ENCODE data around the gene FXR1.

FXR1 gene

DNA sequence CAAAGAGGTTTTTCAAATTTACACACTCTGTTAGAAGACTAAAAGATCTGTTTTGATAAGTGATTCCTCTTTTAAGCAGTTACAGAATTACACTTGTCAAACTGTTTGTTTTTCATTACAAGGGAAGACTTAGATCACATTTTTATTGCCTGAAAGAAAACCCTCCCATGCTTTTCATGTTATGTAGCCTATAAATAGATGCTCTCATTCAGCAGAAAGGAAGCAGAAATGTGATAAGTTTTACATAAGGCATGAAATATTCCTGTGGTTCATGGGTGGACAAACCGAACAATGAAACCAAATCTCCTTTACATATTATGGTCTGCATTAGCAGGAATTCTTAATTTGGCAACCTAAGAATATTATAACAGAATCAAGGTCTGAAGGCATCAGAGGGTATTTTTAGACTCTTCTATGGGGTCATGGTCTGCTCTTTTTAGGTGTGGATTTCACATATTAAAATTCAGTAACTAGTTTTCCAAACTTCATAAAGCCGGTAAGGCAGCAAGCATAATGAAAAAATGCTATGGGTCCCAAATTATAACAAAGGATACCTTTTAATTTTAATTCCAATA lies 37.3 kb upstream of the FXR1 start:
- Histone ChIP-seq H4K20me1 (ENCODE audit: control insufficient read depth, insufficient read depth, low read depth, low read length) (no peaks in the 10 kb centered on the region), H3K27me3 (ENCODE audit: control insufficient read depth, low read length) (no peaks in the 10 kb centered on the region; the same call in 1 of the 2 replicates), H3K9me2 (replicated peaks; ENCODE audit: control insufficient read depth, low read length) (no peaks in the 10 kb centered on the region), H3K9me3 (ENCODE audit: control insufficient read depth, insufficient read depth, low read length) (no peaks in the 10 kb centered on the region), H3K4me3 (ENCODE audit: low read length) (no peak overlapping the region), H3K27ac (ENCODE audit: low read depth, low read length) (no peak overlapping the region), H3K4me1 (ENCODE audit: control insufficient read depth, low read length) (no peaks in the 10 kb centered on the region), H3F3A (ENCODE audit: control insufficient read depth, insufficient read depth) (no peaks in the 10 kb centered on the region), H3K36me3 (ENCODE audit: control insufficient read depth, low read length) (no peaks in the 10 kb centered on the region), H3K79me2 (ENCODE audit: control insufficient read depth, low read length) (no peaks in the 10 kb centered on the region), H3K4me2 (ENCODE audit: low read length) (no peak overlapping the region)
- no peak for TF ChIP-seq EZH2phosphoT487 (IDR thresholded peaks at IDR 0.05; ENCODE audit: borderline replicate concordance, low read length)
- TF ChIP-seq, protein P1, sequence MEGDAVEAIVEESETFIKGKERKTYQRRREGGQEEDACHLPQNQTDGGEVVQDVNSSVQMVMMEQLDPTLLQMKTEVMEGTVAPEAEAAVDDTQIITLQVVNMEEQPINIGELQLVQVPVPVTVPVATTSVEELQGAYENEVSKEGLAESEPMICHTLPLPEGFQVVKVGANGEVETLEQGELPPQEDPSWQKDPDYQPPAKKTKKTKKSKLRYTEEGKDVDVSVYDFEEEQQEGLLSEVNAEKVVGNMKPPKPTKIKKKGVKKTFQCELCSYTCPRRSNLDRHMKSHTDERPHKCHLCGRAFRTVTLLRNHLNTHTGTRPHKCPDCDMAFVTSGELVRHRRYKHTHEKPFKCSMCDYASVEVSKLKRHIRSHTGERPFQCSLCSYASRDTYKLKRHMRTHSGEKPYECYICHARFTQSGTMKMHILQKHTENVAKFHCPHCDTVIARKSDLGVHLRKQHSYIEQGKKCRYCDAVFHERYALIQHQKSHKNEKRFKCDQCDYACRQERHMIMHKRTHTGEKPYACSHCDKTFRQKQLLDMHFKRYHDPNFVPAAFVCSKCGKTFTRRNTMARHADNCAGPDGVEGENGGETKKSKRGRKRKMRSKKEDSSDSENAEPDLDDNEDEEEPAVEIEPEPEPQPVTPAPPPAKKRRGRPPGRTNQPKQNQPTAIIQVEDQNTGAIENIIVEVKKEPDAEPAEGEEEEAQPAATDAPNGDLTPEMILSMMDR (IDR thresholded peaks at IDR 0.05; ENCODE audit: low read depth, low read length, poor library complexity, severe bottlenecking) = no peak

DNA sequence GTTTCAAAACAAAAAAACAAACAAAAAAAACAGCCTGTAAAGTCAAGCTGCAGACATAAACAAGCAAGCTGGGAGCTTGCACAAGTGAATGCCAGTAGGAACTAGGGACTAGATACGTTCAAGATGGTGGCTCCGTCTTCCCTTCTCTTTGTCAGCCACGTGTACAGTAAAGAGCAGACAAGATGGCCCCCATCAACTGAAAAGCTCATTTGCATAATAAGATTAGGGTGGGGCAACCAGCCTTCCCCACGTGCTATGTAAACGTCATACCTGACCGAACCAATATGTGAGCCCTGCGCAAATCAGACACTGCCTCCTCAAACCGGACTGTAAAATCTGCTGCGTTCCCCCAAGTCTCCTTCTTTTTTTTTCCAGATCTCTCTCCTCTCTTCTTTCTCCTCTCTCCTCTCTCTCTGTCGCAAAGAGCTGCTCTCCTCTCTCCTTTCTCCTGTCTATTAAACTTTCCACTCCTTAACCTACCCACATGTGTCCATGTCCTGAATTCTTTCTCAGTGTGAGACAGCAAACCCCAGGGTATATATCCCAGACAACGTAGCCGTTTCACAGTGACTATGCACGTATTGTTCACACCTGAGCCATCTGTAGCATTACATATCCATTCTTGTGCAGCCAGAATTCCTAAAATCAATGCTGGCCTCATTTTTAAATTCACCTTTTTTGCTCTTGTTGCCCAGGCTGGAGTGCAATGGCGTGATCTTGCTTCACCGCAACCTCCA lies 31.2 kb upstream of the FXR1 start:
- no peak for TF ChIP-seq EZH2phosphoT487 (IDR thresholded peaks at IDR 0.05; ENCODE audit: borderline replicate concordance, low read length)
- TF ChIP-seq, protein P1 (IDR thresholded peaks at IDR 0.05; ENCODE audit: low read depth, low read length, poor library complexity, severe bottlenecking) = no peak
- no peaks in the 10 kb centered on the region for H3F3A ChIP-seq (ENCODE audit: control insufficient read depth, insufficient read depth)
- no peak overlapping the region for H3K4me3 ChIP-seq (ENCODE audit: low read length)
- H3K27me3 ChIP-seq (ENCODE audit: control insufficient read depth, low read length) = no peaks in the 10 kb centered on the region
- no peak overlapping the region for H3K4me2 ChIP-seq (ENCODE audit: low read length)
- H3K36me3 ChIP-seq (ENCODE audit: control insufficient read depth, low read length) = no peaks in the 10 kb centered on the region
- H4K20me1 ChIP-seq (ENCODE audit: control insufficient read depth, insufficient read depth, low read depth, low read length) = no peaks in the 10 kb centered on the region
- H3K27ac ChIP-seq (ENCODE audit: low read depth, low read length) = no peak overlapping the region
- no peaks in the 10 kb centered on the region for H3K79me2 ChIP-seq (ENCODE audit: control insufficient read depth, low read length)
- H3K9me3 ChIP-seq (ENCODE audit: control insufficient read depth, insufficient read depth, low read length) = no peaks in the 10 kb centered on the region
- H3K9me2 ChIP-seq (replicated peaks; ENCODE audit: control insufficient read depth, low read length) = no peaks in the 10 kb centered on the region
- H3K4me1 ChIP-seq (ENCODE audit: control insufficient read depth, low read length) = no peaks in the 10 kb centered on the region

DNA sequence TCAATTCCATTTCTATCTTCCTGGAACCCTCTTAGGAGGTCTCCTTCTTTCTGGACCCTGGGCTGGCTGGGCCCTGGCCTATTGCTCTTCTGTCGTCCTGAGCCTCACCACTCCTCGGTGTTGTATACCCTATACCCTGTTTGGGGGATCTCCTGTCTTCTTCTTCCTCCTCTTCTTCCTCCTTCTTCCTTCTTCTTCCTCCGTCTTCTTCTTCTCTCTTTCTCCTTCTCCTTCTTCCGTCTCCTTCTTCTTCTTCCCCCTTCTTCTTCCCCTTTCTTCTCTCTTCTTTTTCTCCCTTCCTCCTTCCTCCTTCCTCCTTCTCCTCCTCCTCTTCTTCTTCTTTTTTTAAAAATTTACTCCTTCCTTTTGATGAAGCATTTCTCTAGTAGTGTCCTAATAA lies 30.4 kb upstream of the FXR1 start:
- H3K27ac ChIP-seq (ENCODE audit: low read depth, low read length) = no peak overlapping the region
- no peaks in the 10 kb centered on the region for H3K9me2 ChIP-seq (replicated peaks; ENCODE audit: control insufficient read depth, low read length)
- no peaks in the 10 kb centered on the region for H3F3A ChIP-seq (ENCODE audit: control insufficient read depth, insufficient read depth)
- no peak for TF ChIP-seq EZH2phosphoT487 (IDR thresholded peaks at IDR 0.05; ENCODE audit: borderline replicate concordance, low read length)
- TF ChIP-seq, protein P1 (IDR thresholded peaks at IDR 0.05; ENCODE audit: low read depth, low read length, poor library complexity, severe bottlenecking) = no peak
- H3K4me2 ChIP-seq (ENCODE audit: low read length) = no peak overlapping the region
- no peaks in the 10 kb centered on the region for H3K79me2 ChIP-seq (ENCODE audit: control insufficient read depth, low read length)
- H3K27me3 ChIP-seq (ENCODE audit: control insufficient read depth, low read length) = no peaks in the 10 kb centered on the region
- H3K4me3 ChIP-seq (ENCODE audit: low read length) = no peak overlapping the region
- no peaks in the 10 kb centered on the region for H3K9me3 ChIP-seq (ENCODE audit: control insufficient read depth, insufficient read depth, low read length)
- H4K20me1 ChIP-seq (ENCODE audit: control insufficient read depth, insufficient read depth, low read depth, low read length) = no peaks in the 10 kb centered on the region
- H3K4me1 ChIP-seq (ENCODE audit: control insufficient read depth, low read length) = no peaks in the 10 kb centered on the region
- no peaks in the 10 kb centered on the region for H3K36me3 ChIP-seq (ENCODE audit: control insufficient read depth, low read length)

Measured in DOHH2 (cell line).